GM12878 (cell line): ENCODE measurements around the gene MRPL16. TPM values are rescaled to one million over a fixed set of nuclear protein-coding genes. Genes with fewer than 3 reads are reported as not detected.

Experiments used
- ATAC-seq: fragments of 200-7000 bp; cut with Tn5 transposase; 3 replicates; pipeline ENCODE4 v1.9.1; 2020; ENCODE audit warnings: mild to moderate bottlenecking, moderate library complexity
- BruUV-seq: library from RNA; stranded (reverse); fragments of 400-500 nt; replicated peaks from 2 replicates; lab custom pipeline; 2021; lab: Mats Ljungman, UMichigan
- CTCF ChIA-PET: fragments of 300-600 bp; sonication (Branson Sonifier 250); formaldehyde crosslinking; extraction: SDS; loops from one replicate; lab custom pipeline; 2021; ENCODE audit warnings: inconsistent platforms; lab: Yijun Ruan, JAX
- POLR2A ChIA-PET: fragments of 350-600 bp; formaldehyde crosslinking; extraction: SDS; loops from one replicate; lab custom pipeline; 2021; ENCODE audit warnings: inconsistent platforms; lab: Charles Lee
- RAD21 ChIA-PET: fragments of 300-600 bp; sonication (Branson Sonifier 250); formaldehyde crosslinking; loops from one replicate; lab custom pipeline; 2023; ENCODE audit warnings: antibody characterized with exemption; ENCODE audit not compliant: unreplicated experiment; lab: Charles Lee
- SMC1A ChIA-PET: fragments of 300-600 bp; sonication (Branson Sonifier 250); formaldehyde crosslinking; loops from one replicate; lab custom pipeline; 2023; ENCODE audit not compliant: unreplicated experiment, uncharacterized antibody; lab: Charles Lee
- DNase-seq: peaks from one replicate; pipeline ENCODE4 v3.0.0-alpha.2; 2011; ENCODE audit warnings: low read depth, low spot score
- FAIRE-seq: peaks from 3 replicates; lab custom pipeline; 2011; peaks lifted over from hg19 to GRCh38; lab: Jason Lieb, UNC
- H2AFZ ChIP-seq: 2 replicates; pipeline ENCODE4 v1.6.0; 2011; ENCODE audit warnings: low read depth, low read length, control low read depth; ENCODE audit not compliant: control insufficient read depth
- H3K27ac ChIP-seq: 2 replicates; pipeline ENCODE4 v1.5.1; 2011; ENCODE audit warnings: control low read depth; ENCODE audit not compliant: control insufficient read depth, insufficient read depth
- H3K27me3 ChIP-seq, 2 experiments: replicated peaks in 1 of 2; 2 replicates each; pipeline versions ENCODE4 v1.6.0 to v1.6.1; 2011; ENCODE audit warnings: low read length in 1 of 2; ENCODE audit not compliant: control insufficient read depth in 2 of 2, insufficient read depth in 2 of 2
- H3K36me3 ChIP-seq, 2 experiments: 2 replicates each; pipeline ENCODE4 v1.5.1; 2011; ENCODE audit warnings: low read length in 1 of 2; ENCODE audit not compliant: control insufficient read depth in 2 of 2, insufficient read depth in 2 of 2
- H3K4me1 ChIP-seq: 2 replicates; pipeline ENCODE4 v1.6.1; 2011; ENCODE audit warnings: mild to moderate bottlenecking, low read length, moderate library complexity, mixed read lengths; ENCODE audit not compliant: control insufficient read depth, insufficient read depth
- H3K4me2 ChIP-seq: 2 replicates; pipeline ENCODE4 v1.6.0; 2011; ENCODE audit warnings: control low read depth; ENCODE audit not compliant: control insufficient read depth, insufficient read depth
- H3K4me3 ChIP-seq: fragments of 200-600 bp; sonication (generic); 2 replicates; pipeline ENCODE4 v1.5.1; 2016
- H3K79me2 ChIP-seq: 2 replicates; pipeline ENCODE4 v1.6.0; 2011; ENCODE audit warnings: low read length; ENCODE audit not compliant: control insufficient read depth, insufficient read depth
- H3K9ac ChIP-seq: 2 replicates; pipeline ENCODE4 v1.8.0; 2011; ENCODE audit warnings: low read length, control low read depth, mixed read lengths; ENCODE audit not compliant: control insufficient read depth, insufficient read depth
- H3K9me3 ChIP-seq: replicated peaks from 3 replicates; pipeline ENCODE4 v1.5.1; 2011; ENCODE audit warnings: mild to moderate bottlenecking, low read length; ENCODE audit not compliant: control insufficient read depth, insufficient read depth
- H4K20me1 ChIP-seq: 2 replicates; pipeline ENCODE4 v1.6.0; 2011; ENCODE audit not compliant: control insufficient read depth, insufficient read depth
- ATF3 ChIP-seq: IDR thresholded peaks from 2 replicates; pipeline ENCODE4 v1.6.1; 2011; ENCODE audit warnings: low read depth, mild to moderate bottlenecking, low read length, moderate library complexity, borderline replicate concordance; ENCODE audit errors: extremely low read depth
- ATF7 ChIP-seq: fragments of 450-650 bp; IDR thresholded peaks from 2 replicates; pipeline ENCODE4 v1.6.1; 2016; ENCODE audit warnings: low read depth, mild to moderate bottlenecking
- BMI1 ChIP-seq: fragments of 450-650 bp; IDR thresholded peaks from 2 replicates; pipeline ENCODE4 v1.6.1; 2016; ENCODE audit warnings: mild to moderate bottlenecking, moderate library complexity, borderline replicate concordance
- CEBPB ChIP-seq, 2 experiments: fragments of 150-350 bp in 1 of 2; IDR thresholded peaks; 2 replicates each; pipeline ENCODE4 v1.6.1; 2012 to 2014; ENCODE audit warnings: low read depth in 2 of 2, low read length in 2 of 2, borderline replicate concordance in 1 of 2, inconsistent platforms in 1 of 2
- JUNB ChIP-seq: IDR thresholded peaks from 2 replicates; pipeline ENCODE4 v1.6.1; 2016; ENCODE audit warnings: antibody characterized with exemption, mild to moderate bottlenecking
- MTA2 ChIP-seq: fragments of 450-650 bp; IDR thresholded peaks from 2 replicates; pipeline ENCODE4 v1.6.1; 2016; ENCODE audit warnings: low read depth, mild to moderate bottlenecking, moderate library complexity
- MYB ChIP-seq: fragments of 150-350 bp; IDR thresholded peaks from 2 replicates; pipeline ENCODE4 v1.6.1; 2014; ENCODE audit warnings: mild to moderate bottlenecking, low read depth, low read length, borderline replicate concordance
- RAD21 ChIP-seq: IDR thresholded peaks from 2 replicates; pipeline ENCODE4 v1.6.1; 2011; ENCODE audit warnings: mild to moderate bottlenecking, low read depth, low read length, moderate library complexity; ENCODE audit not compliant: insufficient read depth
- RELA ChIP-seq: fragments of 450-650 bp; IDR thresholded peaks from 2 replicates; pipeline ENCODE4 v1.8.0; 2014; ENCODE audit warnings: borderline replicate concordance; ENCODE audit not compliant: partially characterized antibody
- REST ChIP-seq: IDR thresholded peaks from 2 replicates; pipeline ENCODE4 v1.6.1; 2012; ENCODE audit warnings: mild to moderate bottlenecking, low read depth, low read length
- SP1 ChIP-seq: IDR thresholded peaks from one replicate; pipeline ENCODE4 v1.6.1; 2011; ENCODE audit warnings: low read depth, low read length
- SREBF1 ChIP-seq: IDR thresholded peaks from 2 replicates; pipeline ENCODE4 v1.6.1; 2012; ENCODE audit warnings: mild to moderate bottlenecking, low read length
- SUPT20H ChIP-seq: IDR thresholded peaks from 2 replicates; pipeline ENCODE4 v1.6.1; 2011; ENCODE audit warnings: low read depth, mild to moderate bottlenecking, low read length, moderate library complexity, borderline replicate concordance; ENCODE audit not compliant: control insufficient read depth
- ZNF24 ChIP-seq: fragments of 450-650 bp; IDR thresholded peaks from 2 replicates; pipeline ENCODE4 v1.6.1; 2017; ENCODE audit warnings: antibody characterized with exemption, mild to moderate bottlenecking
- WGBS: methylation state at CpG from one replicate; pipeline ENCODE4 v1.1.6; 2016; ENCODE audit warnings: low lambda C conversion rate; ENCODE audit not compliant: insufficient replicate concordance, insufficient coverage; ENCODE audit errors: missing lambda C conversion rate; 5-methylcytosine and 5-hydroxymethylcytosine counted together
- in situ Hi-C: fragments of 300-500 bp; cut with MboI; formaldehyde crosslinking; loops from 9 replicates; pipeline ENCODE4 v1.14.3; 2018; ENCODE audit warnings: mixed read lengths
- intact Hi-C: fragments of 100-400 bp; cut with micrococcal nuclease; formaldehyde crosslinking; loops from one replicate; pipeline ENCODE4 v1.14.2; 2022; ENCODE audit not compliant: unreplicated experiment
- polyA plus RNA-seq, 11 experiments: library from polyadenylated mRNA; depleted of rRNA in 4 of 11; unstranded in 6 of 11; stranded (reverse) in 5 of 11; fragments of >200 nt; fragmentation: Nextera tagmentation in 4 of 11; fragmentation: Illumina TruSeq in 1 of 11; extraction: Ambion mirVana in 4 of 11; extraction: Trizol in 1 of 11; gene quantifications; 1 replicate in 1 of 11; 2 replicates in 10 of 11; pipeline versions ENCODE4 v1.2.1 to v1.2.3, GENCODE V29; 2011 to 2016; ENCODE audit warnings: inconsistent platforms in 2 of 11, missing spikeins in 2 of 11, low read depth in 1 of 11
- total RNA-seq, 4 experiments: library from RNA; depleted of rRNA in 3 of 4; stranded (reverse); fragments of >200 nt in 3 of 4; fragmentation: Illumina TruSeq in 1 of 4; extraction: Trizol in 1 of 4; gene quantifications; 2 replicates each; pipeline versions ENCODE4 v1.2.1 to v1.2.3, GENCODE V29; 2013 to 2021
- TF ChIP-seq, protein P1 (sequence below): fragments of 450-650 bp; IDR thresholded peaks from 2 replicates; pipeline ENCODE4 v1.6.1; 2017; ENCODE audit warnings: borderline replicate concordance
- TF ChIP-seq, protein P2 (sequence below), 3 experiments: IDR thresholded peaks in 2 of 3; conservative IDR thresholded peaks in 1 of 3; 2 replicates each; pipeline ENCODE4 v1.5.1; 2011; ENCODE audit warnings: low read depth in 3 of 3, low read length in 3 of 3, mild to moderate bottlenecking in 3 of 3, control low read depth in 2 of 3, moderate library complexity in 2 of 3, inconsistent platforms in 1 of 3, mixed read lengths in 1 of 3; ENCODE audit not compliant: control insufficient read depth in 2 of 3, insufficient read depth in 1 of 3; ENCODE audit errors: extremely low read depth in 1 of 3

MRPL16 gene
- total and polyA plus RNA-seq, 10 of the 15 experiments (the other 5 are each of a cell fraction or from before 2014, with no cell fraction given): 38.2 to 167 (median 106) TPM

DNA sequence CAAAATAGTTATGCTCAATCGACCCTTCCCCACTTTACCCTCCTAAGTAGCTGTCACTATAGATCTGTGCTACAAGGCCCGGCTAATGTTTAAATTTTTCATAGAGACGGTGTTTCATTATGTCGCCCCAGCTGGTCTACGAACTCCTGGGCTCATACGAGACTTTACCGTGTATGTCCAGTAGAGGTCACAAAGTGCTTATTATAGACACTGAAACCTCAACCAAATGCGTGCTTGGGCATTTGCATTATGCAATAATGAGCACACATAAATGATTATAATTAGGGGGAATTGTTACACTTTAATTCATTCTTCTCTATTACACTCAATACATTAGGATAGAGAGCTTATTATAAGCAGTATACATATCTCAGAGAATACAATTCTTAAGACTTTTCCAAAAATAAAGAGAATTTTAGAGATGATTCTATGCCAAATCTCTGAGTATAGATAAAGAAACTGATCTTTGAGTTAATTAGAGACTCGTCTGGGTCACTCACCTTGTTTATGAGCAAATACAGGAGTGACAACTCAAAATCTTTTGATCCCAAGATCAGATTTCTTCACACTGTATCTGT is 12.5 kb upstream of the MRPL16 start:
- Histone ChIP-seq H3K4me2 (no peak overlapping the region), H3K36me3 (no peaks in the 10 kb centered on the region), H3K4me1 (peaks cover 5% of the 10 kb centered on the region; the same call in 1 of the 2 replicates), H3K27me3 (no peaks in the 10 kb centered on the region), H3K9ac (no peak overlapping the region), H3K9me3 (no peaks in the 10 kb centered on the region), H3K27ac (no peak overlapping the region), H2AFZ (no peak overlapping the region; the same call in 1 of the 2 replicates), H4K20me1 (no peaks in the 10 kb centered on the region), H3K4me3 (no peak overlapping the region), H3K79me2 (no peaks in the 10 kb centered on the region)
- no peak for DNase-seq
- RAD21 ChIA-PET: interaction anchor here (0.6 to 1.0 kb wide), 5 partner anchors 428 to 457 kb away, joined by 3 to 9 read pairs (median 3); partner anchors contain the start of gene MS4A4A
- SMC1A ChIA-PET: interaction anchor here (0.6 to 2.8 kb wide), 5 partner anchors 96 to 1569 kb away, joined by 3 to 17 read pairs (median 5); partner anchors contain the start of gene TMEM216
- CTCF ChIA-PET: interaction anchor here (0.8 to 3.0 kb wide), 9 partner anchors 13 to 634 kb away, joined by 3 to 37 read pairs (median 4); partner anchors contain the start of gene MRPL16
- in situ Hi-C loops: loop anchor here (5.0 kb wide), 1 partner anchor 434 kb away; no protein-coding TSS in a partner anchor
- peak; percentile 61 for FAIRE-seq
- no TSS peak for BruUV-seq
- intact Hi-C loops: loop anchor here (1.0 to 10.0 kb wide), 5 partner anchors 96 to 522 kb away; no protein-coding TSS in a partner anchor
- WGBS: 2% methylated on average over 9 of the region's 9 CpGs
- POLR2A ChIA-PET: no interaction called here
- ATAC-seq: peak; percentile 98
- peak; percentile 81 for TF ChIP-seq RAD21
- no peak for TF ChIP-seq SUPT20H
- TF ChIP-seq RELA: no peak
- TF ChIP-seq, protein P1, sequence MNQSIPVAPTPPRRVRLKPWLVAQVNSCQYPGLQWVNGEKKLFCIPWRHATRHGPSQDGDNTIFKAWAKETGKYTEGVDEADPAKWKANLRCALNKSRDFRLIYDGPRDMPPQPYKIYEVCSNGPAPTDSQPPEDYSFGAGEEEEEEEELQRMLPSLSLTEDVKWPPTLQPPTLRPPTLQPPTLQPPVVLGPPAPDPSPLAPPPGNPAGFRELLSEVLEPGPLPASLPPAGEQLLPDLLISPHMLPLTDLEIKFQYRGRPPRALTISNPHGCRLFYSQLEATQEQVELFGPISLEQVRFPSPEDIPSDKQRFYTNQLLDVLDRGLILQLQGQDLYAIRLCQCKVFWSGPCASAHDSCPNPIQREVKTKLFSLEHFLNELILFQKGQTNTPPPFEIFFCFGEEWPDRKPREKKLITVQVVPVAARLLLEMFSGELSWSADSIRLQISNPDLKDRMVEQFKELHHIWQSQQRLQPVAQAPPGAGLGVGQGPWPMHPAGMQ: no peak
- TF ChIP-seq MTA2: peak; percentile 13; the same call in 1 of the 2 replicates
- TF ChIP-seq, protein P2, sequence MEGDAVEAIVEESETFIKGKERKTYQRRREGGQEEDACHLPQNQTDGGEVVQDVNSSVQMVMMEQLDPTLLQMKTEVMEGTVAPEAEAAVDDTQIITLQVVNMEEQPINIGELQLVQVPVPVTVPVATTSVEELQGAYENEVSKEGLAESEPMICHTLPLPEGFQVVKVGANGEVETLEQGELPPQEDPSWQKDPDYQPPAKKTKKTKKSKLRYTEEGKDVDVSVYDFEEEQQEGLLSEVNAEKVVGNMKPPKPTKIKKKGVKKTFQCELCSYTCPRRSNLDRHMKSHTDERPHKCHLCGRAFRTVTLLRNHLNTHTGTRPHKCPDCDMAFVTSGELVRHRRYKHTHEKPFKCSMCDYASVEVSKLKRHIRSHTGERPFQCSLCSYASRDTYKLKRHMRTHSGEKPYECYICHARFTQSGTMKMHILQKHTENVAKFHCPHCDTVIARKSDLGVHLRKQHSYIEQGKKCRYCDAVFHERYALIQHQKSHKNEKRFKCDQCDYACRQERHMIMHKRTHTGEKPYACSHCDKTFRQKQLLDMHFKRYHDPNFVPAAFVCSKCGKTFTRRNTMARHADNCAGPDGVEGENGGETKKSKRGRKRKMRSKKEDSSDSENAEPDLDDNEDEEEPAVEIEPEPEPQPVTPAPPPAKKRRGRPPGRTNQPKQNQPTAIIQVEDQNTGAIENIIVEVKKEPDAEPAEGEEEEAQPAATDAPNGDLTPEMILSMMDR (IDR thresholded peaks at IDR 0.05 in 2 of 3, conservative IDR thresholded peaks at IDR 0.05 in 1 of 3; ENCODE audit: control insufficient read depth in 2 of 3, extremely low read depth in 1 of 3, insufficient read depth in 1 of 3, low read depth in 3 of 3, low read length in 3 of 3): peak; percentile 48 to 72 (median 61); a peak in 5 of 6 replicates
- TF ChIP-seq ATF3: no peak
- TF ChIP-seq JUNB: no peak
- no peak for TF ChIP-seq BMI1
- no peak for TF ChIP-seq SREBF1
- TF ChIP-seq REST: no peak
- peak; percentile 33; the same call in 1 of the 2 replicates for TF ChIP-seq ATF7
- no peak for TF ChIP-seq MYB
- peak in 1 of 2 experiments; percentile 60; a peak in 2 of 4 replicates for TF ChIP-seq CEBPB (IDR thresholded peaks at IDR 0.05; ENCODE audit: borderline replicate concordance in 1 of 2, low read depth in 2 of 2, low read length in 2 of 2)
- no peak for TF ChIP-seq SP1
- no peak for TF ChIP-seq ZNF24
